Hematopoietic multipotent progenitor cell treated with erythropoietin and hydrocortisone succinate and interleukin-3 and kit ligand, for 17 days (in vitro differentiated cells): Measurements from ENCODE around the gene OR5K4.

Experiments used
- DNase-seq: peaks from one replicate; pipeline ENCODE4 v3.0.0-alpha.2; 2015; ENCODE audit warnings: low spot score

The OR5K4 gene

GRCh38 chr3:98353554-98353953 is at the start of gene OR5K4:
Gene OR5K4, plus strand, starts transcription at chr3:98353854. Its CDS starts 0 bp downstream, at chr3:98353854.
- DNase-seq, result no peak

DNA sequence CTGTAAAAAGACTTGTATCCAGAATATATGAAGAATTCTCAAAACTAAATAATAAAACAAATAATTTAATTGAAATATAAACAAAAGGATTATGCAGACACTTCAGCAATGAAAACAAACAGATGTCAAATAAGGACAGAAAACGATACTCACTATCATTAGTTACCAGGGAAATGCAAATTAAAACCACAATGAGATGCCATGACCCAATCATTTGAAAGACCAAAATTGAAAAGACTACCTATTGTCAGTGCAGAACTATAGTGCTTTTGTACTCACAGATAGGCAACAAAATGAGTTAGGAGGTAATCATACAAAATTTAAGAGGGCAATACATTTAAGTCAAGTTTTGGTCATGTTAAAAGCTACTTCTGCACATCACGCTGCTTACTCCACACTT is 31.6 kb upstream of the OR5K4 start:
- no peak for DNase-seq

DNA sequence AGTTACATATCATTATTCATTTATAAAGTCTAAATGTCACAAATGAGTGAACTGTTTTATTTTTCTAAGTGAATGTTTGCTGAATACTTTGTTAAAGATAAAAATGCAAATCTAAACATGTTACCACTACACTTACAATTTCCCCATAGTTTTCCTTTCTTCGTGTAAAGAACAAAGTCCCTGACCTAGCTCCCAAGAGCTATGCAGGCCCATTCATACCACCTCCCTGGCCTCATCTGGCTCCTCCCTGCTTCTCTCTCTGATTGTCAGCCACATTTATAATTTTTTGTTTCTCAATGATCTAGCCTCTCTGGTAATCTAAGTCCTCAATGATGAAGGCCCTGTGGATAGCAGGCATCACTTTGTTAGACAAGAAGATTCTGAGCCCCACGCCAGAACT is 31.0 kb upstream of the OR5K4 start:
- no peak for DNase-seq

GRCh38 chr3:98323425-98323824 is 30.2 kb upstream of the OR5K4 start:
- DNase-seq, result no peak

GRCh38 chr3:98325055-98325454 is 28.6 kb upstream of the OR5K4 start:
- DNase-seq, result no peak

- no peak for DNase-seq
Measured at GRCh38 chr3:98326105-98326893, 27.4 kb upstream of the OR5K4 start.

- DNase-seq, result no peak
Measured at GRCh38 chr3:98326945-98327344, 26.7 kb upstream of the OR5K4 start.

GRCh38 chr3:98328933-98329332 is 24.7 kb upstream of the OR5K4 start:
- no peak for DNase-seq

DNA sequence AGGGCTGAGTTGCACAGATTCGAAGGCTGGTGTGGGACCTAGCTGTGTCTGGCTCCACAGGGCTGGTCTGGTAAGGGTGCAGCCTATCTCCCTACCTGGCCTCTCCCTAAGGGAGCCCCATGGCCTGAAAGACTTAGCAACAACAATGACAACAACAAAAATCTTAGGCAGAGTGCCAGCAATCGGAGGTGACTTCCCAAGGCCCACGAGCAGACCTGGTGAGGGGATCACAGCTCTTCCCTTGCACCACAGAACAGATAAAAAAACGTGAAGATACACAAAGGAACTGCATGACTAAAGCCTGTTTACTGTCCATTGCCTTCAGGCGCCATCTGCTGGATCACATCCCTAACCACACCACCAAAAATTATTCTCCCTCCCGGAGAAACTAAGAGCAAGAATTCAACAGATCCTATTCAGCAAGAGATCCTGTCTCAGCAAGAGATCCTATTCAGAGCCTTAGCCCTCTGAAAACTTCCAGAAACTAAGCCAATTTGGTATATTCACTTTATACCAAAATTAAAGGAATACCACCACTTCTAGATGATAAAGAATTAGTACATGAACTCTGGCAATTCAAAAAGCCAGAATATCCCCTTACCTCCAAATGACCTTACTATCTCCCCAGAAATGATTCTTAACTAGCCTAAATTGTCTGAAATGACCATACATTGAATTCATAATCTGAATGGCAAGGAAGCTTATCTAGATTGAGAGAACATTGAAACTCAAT is 24.1 kb upstream of the OR5K4 start:
- DNase-seq, result peak; percentile 23

DNA sequence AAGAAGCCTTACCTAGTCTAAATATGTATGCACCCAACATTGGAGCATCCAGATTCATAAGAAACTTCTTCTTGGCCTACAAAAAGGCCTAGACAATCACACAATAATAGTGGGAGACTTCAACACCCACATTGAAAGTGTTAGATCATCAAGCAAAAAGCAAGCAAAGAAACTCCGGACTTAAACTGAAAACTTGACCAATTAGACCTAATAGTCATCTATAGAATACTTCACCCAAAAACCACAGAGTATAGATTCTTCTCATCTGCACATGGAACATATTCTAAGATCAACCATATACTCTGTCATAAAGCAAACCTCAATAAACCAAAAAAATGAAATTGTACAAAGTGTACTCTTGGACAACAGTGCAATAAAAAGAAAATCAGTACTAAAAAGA is 22.3 kb upstream of the OR5K4 start:
- DNase-seq, result no peak

GRCh38 chr3:98333989-98334606 is 19.6 kb upstream of the OR5K4 start:
- DNase-seq, result no peak

DNA sequence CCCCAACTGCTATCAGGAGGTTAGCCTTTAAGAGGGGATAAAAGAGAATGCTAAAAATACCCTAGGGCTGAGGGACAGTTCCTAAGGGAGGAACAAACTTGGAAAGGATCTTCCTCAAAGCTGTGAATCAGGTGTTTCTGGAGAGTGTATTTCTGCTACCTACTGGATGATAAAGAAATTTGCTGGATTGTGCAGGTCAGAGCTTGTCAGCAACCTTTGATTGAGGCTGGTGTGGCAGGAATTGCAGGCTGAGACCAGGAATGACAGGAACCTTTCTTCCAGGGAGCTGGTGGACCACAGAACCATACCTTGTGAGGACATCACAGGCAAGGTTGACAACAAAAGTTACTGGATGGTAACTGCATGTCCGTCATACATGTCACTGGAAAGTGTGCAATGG is 14.6 kb upstream of the OR5K4 start:
- DNase-seq, result no peak

- DNase-seq, result no peak
Measured at GRCh38 chr3:98341758-98342157, 11.9 kb upstream of the OR5K4 start.

- DNase-seq, result peak; percentile 34
Measured at GRCh38 chr3:98343647-98344507, 9.8 kb upstream of the OR5K4 start.

GRCh38 chr3:98350082-98350481 is 3.6 kb upstream of the OR5K4 start:
- DNase-seq, result no peak

DNA sequence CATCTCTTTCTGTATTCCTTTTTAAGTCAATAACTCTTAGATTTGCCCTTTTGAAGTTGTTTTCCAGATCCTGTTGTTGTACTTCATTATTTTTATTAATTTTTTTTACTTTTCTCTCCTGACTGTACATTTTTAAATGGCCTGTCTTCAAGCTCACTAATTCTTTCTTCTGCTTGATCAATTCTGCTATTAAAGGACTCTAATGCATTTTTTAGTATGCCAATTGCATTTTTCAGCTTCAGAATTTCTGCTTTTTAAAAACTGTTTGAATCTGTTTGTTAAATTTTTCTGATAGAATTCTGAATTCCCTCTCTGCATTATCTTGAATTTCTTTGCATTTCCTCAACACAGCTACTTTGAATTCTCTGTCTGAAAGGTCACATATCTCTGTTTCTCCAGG is 5.6 kb downstream of the OR5K4 start:
- DNase-seq, result no peak

DNA sequence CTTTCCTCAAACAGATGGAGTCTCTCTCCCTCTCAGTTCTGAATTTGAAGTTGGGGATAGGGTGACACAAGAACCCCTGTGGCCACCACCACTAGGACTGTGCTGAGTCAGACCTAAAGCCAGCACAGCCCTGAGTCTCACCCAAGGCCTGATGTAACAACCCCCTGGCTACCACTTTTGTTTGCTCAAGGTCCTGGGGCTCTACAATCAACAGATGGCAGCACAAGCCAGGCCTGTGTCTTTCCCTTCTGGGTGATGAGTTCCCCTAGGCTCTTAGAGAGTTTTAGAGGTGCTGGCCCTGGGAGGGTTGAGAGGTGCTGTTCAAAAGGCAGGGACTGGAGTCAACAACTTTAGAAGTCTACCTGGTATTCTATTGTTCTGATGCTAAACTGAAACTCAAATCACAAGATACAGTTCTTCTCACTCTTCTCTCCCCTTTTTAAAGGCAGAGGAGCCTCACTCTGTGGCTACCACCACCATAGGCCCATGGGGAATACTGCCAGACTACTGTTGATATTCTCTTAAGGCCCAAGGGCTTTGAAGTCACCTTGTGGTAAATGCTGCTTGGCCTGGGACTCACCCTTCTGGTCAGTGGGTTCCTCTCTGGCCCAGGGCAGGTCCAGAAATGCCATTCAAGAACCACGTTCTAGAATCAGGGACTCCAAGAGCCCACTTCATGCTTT is 6.5 kb downstream of the OR5K4 start:
- DNase-seq, result no peak

- no peak for DNase-seq
Measured at GRCh38 chr3:98360681-98361080, 7.0 kb downstream of the OR5K4 start.

- DNase-seq, result no peak
Measured at GRCh38 chr3:98361289-98361688, 7.6 kb downstream of the OR5K4 start.

- no peak for DNase-seq
Measured at GRCh38 chr3:98367464-98368246, 14.0 kb downstream of the OR5K4 start.

DNA sequence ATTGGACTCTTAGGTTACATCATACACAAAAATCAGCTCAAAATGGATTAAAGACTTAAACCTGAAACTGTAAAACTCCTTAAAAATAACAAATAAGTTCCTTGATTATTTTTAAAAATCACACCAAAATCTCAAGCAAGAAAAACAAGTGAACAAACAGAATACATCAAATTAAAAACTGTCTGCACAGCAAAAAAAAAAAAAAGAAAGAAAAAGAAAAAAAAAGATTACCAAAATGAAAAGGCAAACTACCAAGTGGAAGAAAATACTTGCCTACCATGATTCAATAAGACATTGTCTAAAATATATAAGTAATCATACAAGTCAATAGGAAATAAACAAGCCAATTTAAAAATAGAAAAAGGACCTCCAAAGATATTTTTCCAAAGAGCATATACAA is 17.5 kb downstream of the OR5K4 start:
- no peak for DNase-seq
